Measurements from ENCODE around the gene MAML3. TPM values are rescaled to one million over a fixed set of nuclear protein-coding genes. Genes with fewer than 3 reads are reported as not detected.

The MAML3 gene
- total RNA-seq, 1 donor from 2014 or later = 7.9 TPM

GRCh38 chr4:139806929-139807328 lies 347.1 kb downstream of the MAML3 start:
- ATAC-seq = no peak

GRCh38 chr4:139802931-139803330 lies 351.1 kb downstream of the MAML3 start:
- ATAC-seq = no peak

GRCh38 chr4:139802488-139802887 lies 351.5 kb downstream of the MAML3 start:
- no peak for ATAC-seq

- no peak for ATAC-seq
These were observed 352.1 kb downstream of the MAML3 start for GRCh38 chr4:139801895-139802294.

- ATAC-seq = no peak
These were observed 353.9 kb downstream of the MAML3 start for GRCh38 chr4:139800082-139800481.

GRCh38 chr4:139799615-139800014 lies 354.4 kb downstream of the MAML3 start:
- no peak for ATAC-seq

GRCh38 chr4:139798456-139798855 lies 355.5 kb downstream of the MAML3 start:
- peak; percentile 71 for ATAC-seq

- ATAC-seq = no peak
These were observed 356.7 kb downstream of the MAML3 start for GRCh38 chr4:139797287-139797686.

GRCh38 chr4:139795527-139796314 lies 358.3 kb downstream of the MAML3 start:
- no peak for ATAC-seq

- ATAC-seq = no peak
These were observed 359.6 kb downstream of the MAML3 start for GRCh38 chr4:139794158-139794954.

GRCh38 chr4:139791681-139792080 lies 362.3 kb downstream of the MAML3 start:
- ATAC-seq = no peak

- ATAC-seq = no peak
These were observed 363.7 kb downstream of the MAML3 start for GRCh38 chr4:139790291-139790690.

GRCh38 chr4:139789096-139789654 lies 364.8 kb downstream of the MAML3 start:
- ATAC-seq = no peak

GRCh38 chr4:139786494-139787354 lies 367.3 kb downstream of the MAML3 start:
- ATAC-seq = no peak

- no peak for ATAC-seq
These were observed 368.6 kb downstream of the MAML3 start for GRCh38 chr4:139785356-139785755.

- no peak for ATAC-seq
These were observed 370.1 kb downstream of the MAML3 start for GRCh38 chr4:139783741-139784484.

GRCh38 chr4:139782926-139783522 lies 371.0 kb downstream of the MAML3 start:
- no peak for ATAC-seq

GRCh38 chr4:139781066-139781465 lies 372.9 kb downstream of the MAML3 start:
- ATAC-seq = no peak

GRCh38 chr4:139779691-139780090 lies 374.3 kb downstream of the MAML3 start:
- ATAC-seq = no peak

GRCh38 chr4:139777757-139778156 lies 376.2 kb downstream of the MAML3 start:
- ATAC-seq = no peak

- ATAC-seq = no peak
These were observed 377.7 kb downstream of the MAML3 start for GRCh38 chr4:139776235-139776634.

All from esophagus mucosa (tissue), 1 donor.